Mucosa of rectum (tissue), 2 donors: Measurements from ENCODE around the gene ZNF821.
"Not testable (repeated sequence)": the region's sequence is repeated elsewhere in the genome, so short reads cannot be mapped to it uniquely, and the experiment has no call there.

Experiments
- H3K27ac ChIP-seq, 2 donors: one replicate each; pipeline ENCODE4 v1.7.0; 2013; ENCODE audit warnings: inconsistent platforms in 2 of 2, low read depth in 2 of 2, low read length in 2 of 2
- H3K27me3 ChIP-seq, 2 donors: one replicate each; pipeline ENCODE4 v1.7.0; 2013; ENCODE audit warnings: low read length in 2 of 2; ENCODE audit not compliant: control insufficient read depth in 2 of 2, insufficient read depth in 2 of 2
- H3K36me3 ChIP-seq, 2 donors: one replicate each; pipeline ENCODE4 v1.7.0; 2013; ENCODE audit warnings: low read length in 2 of 2; ENCODE audit not compliant: control insufficient read depth in 2 of 2, insufficient read depth in 2 of 2
- H3K4me1 ChIP-seq, 2 donors: one replicate each; pipeline ENCODE4 v1.7.0; 2013; ENCODE audit warnings: low read length in 2 of 2, mild to moderate bottlenecking in 1 of 2; ENCODE audit not compliant: control insufficient read depth in 2 of 2, insufficient read depth in 2 of 2
- H3K4me3 ChIP-seq, 2 donors: one replicate each; pipeline ENCODE4 v1.7.0; 2013; ENCODE audit warnings: low read length in 2 of 2
- H3K9ac ChIP-seq, 2 donors: one replicate each; pipeline ENCODE4 v1.7.0; 2013; ENCODE audit warnings: low read length in 2 of 2, low read depth in 1 of 2, mild to moderate bottlenecking in 1 of 2
- H3K9me3 ChIP-seq, 2 donors: one replicate each; pipeline ENCODE4 v1.7.0; 2013; ENCODE audit warnings: low read length in 2 of 2; ENCODE audit not compliant: control insufficient read depth in 2 of 2
- donor health status: healthy.
- donor health status: Normal muscosa, but diverticular disease.

Gene ZNF821

DNA sequence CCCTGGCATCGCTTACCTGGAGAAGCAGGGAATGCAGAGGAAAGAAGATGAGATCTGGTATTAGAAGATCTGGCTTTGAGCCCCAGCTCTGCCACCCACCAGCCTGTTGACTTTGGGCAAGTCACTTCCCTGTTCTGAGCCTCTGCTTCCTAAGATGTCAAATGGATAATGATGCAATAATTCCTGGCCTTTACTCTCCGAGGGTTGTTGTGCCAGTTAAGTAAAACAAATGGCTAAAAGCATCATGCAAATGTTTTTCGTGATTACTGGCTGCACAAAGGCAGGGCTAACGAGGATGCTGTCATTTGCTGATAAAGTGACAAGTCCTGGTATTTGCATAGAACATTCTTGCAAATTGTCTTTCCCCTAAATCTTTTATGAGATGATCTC is 1.3 kb upstream of the ZNF821 start:
- no peaks in the 10 kb centered on the region for H3K27me3 ChIP-seq
- peaks cover 0 to 1% of the 10 kb centered on the region in 2 donors for H3K36me3 ChIP-seq
- H3K4me1 ChIP-seq, result peaks cover 8 to 22% of the 10 kb centered on the region in 2 donors
- peak overlapping the region in 1 of 2 donors; percentile 36 for H3K27ac ChIP-seq
- peak overlapping the region; percentile 27 to 35 for H3K4me3 ChIP-seq
- H3K9ac ChIP-seq, result no peak overlapping the region
- no peaks in the 10 kb centered on the region for H3K9me3 ChIP-seq

DNA sequence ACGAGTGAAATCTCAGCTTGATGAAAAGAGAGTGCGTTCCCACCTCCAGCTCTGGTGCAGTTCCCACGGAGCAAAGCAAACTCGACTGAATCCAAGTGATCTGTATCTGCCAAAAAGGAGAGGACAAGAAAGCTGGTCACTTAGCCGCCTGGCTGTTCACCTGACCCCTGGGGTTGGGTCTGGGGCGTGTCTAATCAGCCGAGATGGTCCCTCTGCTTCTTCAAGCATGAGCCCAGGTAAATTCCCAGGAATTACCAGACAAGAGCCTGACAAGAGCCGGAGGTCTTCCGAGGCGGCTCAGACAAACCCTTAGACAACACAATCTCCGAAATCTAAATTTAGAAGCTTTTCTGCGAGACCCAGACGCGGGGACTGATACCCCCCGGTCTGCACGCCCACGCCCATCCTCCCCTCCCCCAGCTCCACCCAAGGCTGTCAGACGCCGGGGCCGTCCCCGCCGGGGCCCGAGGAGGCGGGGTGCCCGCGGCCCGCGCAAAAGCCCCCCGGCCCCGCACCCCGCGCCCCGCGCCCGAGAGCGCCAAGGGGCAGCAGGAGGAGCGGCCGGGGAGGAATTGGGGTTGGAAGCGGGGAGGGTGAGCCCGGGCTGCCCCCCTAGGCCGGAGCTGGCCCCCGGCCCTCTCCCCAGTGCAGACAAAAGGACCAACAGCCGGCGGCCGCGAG is 674 bp downstream of the ZNF821 start:
- no peaks in the 10 kb centered on the region for H3K9me3 ChIP-seq
- H3K4me3 ChIP-seq, result peak overlapping the region; percentile 75 to 86
- peak overlapping the region; percentile 83 to 85 for H3K27ac ChIP-seq
- H3K4me1 ChIP-seq, result peaks cover 8 to 15% of the 10 kb centered on the region in 2 donors
- H3K9ac ChIP-seq, result peak overlapping the region; percentile 83 to 88
- peaks cover 8 to 14% of the 10 kb centered on the region in 2 donors for H3K36me3 ChIP-seq
- no peaks in the 10 kb centered on the region for H3K27me3 ChIP-seq

DNA sequence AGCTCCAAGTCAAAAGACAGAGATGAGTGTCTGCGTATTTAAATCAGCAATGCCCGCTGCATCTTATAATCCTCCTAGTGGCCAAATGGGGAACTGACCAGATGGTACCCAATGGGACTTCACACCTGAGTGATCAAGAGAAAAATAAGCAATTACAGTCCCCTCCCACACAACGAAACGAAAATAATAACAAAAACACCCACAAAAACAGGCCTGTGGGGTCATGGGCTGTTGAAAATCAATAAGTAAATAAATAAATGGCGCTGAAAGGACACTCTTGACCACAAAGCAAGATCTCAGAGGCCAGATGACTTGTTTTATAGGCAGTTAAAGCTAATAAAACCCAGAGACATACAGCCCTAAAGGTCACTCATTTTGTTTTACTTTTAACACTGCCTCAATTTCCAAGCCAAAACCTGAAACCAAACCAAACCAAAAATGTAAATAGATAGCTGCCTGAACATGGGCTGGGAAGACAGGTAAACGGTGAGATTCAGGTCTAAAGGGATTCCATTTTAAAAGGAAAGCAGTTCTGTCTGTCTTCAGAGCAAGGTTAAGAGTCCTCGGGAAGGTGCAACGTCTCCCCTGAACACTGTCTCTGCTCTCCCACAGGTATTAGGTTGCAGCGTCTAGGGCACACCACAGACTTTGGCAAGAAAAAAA is 1.3 kb downstream of the ZNF821 start:
- peaks cover 8 to 14% of the 10 kb centered on the region in 2 donors for H3K36me3 ChIP-seq
- peak overlapping the region; percentile 67 to 75 for H3K4me3 ChIP-seq
- H3K4me1 ChIP-seq, result peaks cover 8 to 15% of the 10 kb centered on the region in 2 donors
- H3K27ac ChIP-seq, result peak overlapping the region; percentile 83 to 85
- H3K27me3 ChIP-seq, result no peaks in the 10 kb centered on the region
- no peaks in the 10 kb centered on the region for H3K9me3 ChIP-seq
- peak overlapping the region; percentile 27 to 88 for H3K9ac ChIP-seq

DNA sequence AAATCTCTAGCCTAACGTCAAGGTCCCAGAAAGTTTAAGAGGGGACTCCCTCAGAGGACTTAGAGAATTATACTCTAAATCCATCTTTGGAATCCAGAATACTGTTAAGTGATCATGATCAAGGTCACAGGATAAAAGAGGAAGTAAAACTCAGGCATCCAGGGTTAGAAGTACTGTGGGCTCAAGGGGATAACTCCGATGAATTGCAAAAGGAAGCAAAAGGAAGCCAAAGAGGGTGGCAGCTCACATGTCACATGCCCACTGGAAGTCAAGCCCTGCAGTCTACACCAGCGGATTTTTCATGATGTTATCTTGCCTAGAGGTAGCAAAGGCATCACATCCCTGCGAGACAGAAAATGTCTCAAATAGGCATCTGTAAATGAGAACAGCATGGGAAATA is 3.8 kb downstream of the ZNF821 start:
- Histone ChIP-seq H3K27ac (no peak overlapping the region), H3K4me3 (no peak overlapping the region)

DNA sequence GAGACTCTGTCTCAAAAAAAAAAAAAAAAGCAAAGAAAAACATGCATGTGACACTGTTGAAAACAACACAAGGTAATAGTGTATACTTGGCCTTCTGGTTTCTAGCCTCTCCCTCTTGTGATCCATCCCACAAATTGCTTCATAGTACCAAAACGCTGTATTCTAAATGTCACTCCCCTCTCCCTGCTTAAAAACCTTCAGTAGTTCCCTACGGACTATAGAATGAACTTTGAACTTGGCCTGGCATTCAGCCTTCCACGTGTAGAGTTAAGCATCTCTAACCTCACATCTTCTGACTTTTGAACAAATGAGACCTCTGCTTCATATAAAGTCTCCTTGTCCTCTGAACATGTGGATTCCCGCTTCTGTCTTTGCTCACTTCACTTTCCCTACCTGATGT is 5.1 kb downstream of the ZNF821 start:
- no peak overlapping the region for H3K9ac ChIP-seq
- H3K27me3 ChIP-seq, result no peaks in the 10 kb centered on the region
- H3K27ac ChIP-seq, result no peak overlapping the region
- peaks cover 5 to 9% of the 10 kb centered on the region in 2 donors for H3K4me1 ChIP-seq
- H3K36me3 ChIP-seq, result peaks cover 8 to 21% of the 10 kb centered on the region in 2 donors
- no peak overlapping the region for H3K4me3 ChIP-seq
- no peaks in the 10 kb centered on the region for H3K9me3 ChIP-seq

More for the DNA sequence above, 3.8 kb downstream of the ZNF821 start:
- no peaks in the 10 kb centered on the region for H3K27me3 ChIP-seq
- no peaks in the 10 kb centered on the region for H3K9me3 ChIP-seq
- H3K9ac ChIP-seq, result no peak overlapping the region
- peaks cover 8 to 21% of the 10 kb centered on the region in 2 donors for H3K36me3 ChIP-seq
- H3K4me1 ChIP-seq, result peaks cover 8 to 15% of the 10 kb centered on the region in 2 donors

DNA sequence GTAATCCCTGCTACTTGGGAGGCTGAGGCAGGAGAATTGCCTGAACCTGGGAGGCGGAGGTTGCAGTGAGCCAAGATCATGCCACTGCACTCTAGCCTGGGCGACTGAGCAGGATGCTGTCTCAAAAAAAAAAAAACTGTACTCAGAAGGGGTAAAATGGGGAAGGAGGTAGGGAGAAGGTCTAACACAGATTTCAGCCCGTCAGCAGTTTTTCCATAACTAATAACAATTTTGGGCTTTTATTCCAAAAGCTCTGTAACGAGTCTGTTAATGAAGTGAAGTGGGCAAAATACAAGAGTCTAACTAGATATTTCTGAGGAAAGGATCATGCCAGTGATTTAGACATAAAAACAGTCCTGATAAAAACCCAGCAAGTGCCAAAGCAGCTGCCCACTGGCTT is 10.8 kb downstream of the ZNF821 start:
- H3K4me3 ChIP-seq, result no peak overlapping the region
- no peaks in the 10 kb centered on the region for H3K27me3 ChIP-seq
- no peak overlapping the region for H3K27ac ChIP-seq
- H3K9me3 ChIP-seq, result no peaks in the 10 kb centered on the region
- H3K36me3 ChIP-seq, result peaks cover 0 to 8% of the 10 kb centered on the region in 2 donors
- H3K4me1 ChIP-seq, result no peaks in the 10 kb centered on the region
- no peak overlapping the region for H3K9ac ChIP-seq

DNA sequence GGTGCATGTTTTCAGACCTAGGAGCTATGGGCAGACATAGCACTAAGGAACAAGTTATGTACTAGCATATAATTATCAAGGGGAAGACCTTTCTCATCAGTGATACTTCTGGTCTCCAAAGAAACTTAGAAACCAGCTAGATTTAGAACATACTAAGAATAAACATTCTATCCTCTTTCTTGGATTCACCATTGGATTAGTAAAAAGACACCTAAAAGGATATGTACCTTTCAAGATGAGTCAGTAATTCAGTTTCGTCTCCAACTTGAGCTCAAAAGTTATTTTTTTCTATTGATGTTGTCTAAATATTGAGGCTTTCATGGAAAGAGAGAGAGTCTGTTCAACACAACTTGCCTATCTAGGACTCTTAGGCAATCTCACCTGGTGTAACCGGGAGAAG is 13.2 kb downstream of the ZNF821 start:
- Histone ChIP-seq H3K36me3 (peaks cover 3 to 9% of the 10 kb centered on the region in 2 donors), H3K27ac (no peak overlapping the region), H3K9ac (no peak overlapping the region), H3K9me3 (no peaks in the 10 kb centered on the region), H3K27me3 (no peaks in the 10 kb centered on the region), H3K4me3 (no peak overlapping the region), H3K4me1 (no peaks in the 10 kb centered on the region)

DNA sequence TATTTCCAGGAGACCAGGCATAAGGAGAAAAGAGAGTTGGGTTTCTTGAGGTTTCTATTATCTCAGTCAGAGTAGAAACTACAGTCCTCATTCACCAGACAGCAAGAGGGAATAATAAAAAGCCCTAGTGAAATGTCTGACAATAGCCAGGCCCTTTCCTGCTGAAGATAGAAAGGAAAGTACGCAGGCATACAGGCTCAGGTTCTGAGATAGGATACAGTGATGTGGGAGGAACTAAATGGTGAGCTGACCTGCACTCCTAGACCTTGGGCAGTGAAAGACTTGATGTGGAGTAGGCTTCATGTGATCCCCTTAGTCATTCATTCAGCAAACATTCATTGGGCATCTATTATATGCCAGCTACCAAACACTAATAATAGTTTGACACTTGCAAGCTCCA is 14.9 kb downstream of the ZNF821 start:
- no peak overlapping the region for H3K9ac ChIP-seq
- no peaks in the 10 kb centered on the region for H3K4me1 ChIP-seq
- no peaks in the 10 kb centered on the region for H3K9me3 ChIP-seq
- H3K27ac ChIP-seq, result no peak overlapping the region
- peaks cover 11 to 17% of the 10 kb centered on the region in 2 donors for H3K36me3 ChIP-seq
- no peak overlapping the region for H3K4me3 ChIP-seq
- no peaks in the 10 kb centered on the region for H3K27me3 ChIP-seq

DNA sequence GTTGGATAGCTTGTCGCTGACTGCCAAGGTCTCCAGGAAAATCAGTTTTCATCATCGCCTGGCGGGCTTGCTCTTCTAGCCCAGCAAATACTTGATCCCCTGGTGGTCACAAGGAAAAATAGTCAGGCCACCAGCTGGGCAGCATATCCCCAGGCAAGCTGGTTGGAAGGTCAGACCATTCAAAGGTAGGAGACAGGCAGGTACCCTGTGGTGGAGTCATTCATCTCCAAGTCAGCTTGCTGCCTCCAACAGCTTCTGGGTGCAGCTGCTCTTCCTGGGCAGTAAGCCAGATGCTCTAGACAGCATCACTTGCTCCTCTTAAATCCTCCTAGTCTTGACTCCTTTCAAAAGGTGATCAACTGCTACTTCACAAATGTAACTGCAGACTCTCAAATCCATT is 16.0 kb downstream of the ZNF821 start:
- H3K27ac ChIP-seq, result no peak overlapping the region
- H3K9me3 ChIP-seq, result no peaks in the 10 kb centered on the region
- peaks cover 11 to 22% of the 10 kb centered on the region in 2 donors for H3K36me3 ChIP-seq
- H3K4me1 ChIP-seq, result no peaks in the 10 kb centered on the region
- H3K4me3 ChIP-seq, result no peak overlapping the region
- H3K9ac ChIP-seq, result no peak overlapping the region
- no peaks in the 10 kb centered on the region for H3K27me3 ChIP-seq

DNA sequence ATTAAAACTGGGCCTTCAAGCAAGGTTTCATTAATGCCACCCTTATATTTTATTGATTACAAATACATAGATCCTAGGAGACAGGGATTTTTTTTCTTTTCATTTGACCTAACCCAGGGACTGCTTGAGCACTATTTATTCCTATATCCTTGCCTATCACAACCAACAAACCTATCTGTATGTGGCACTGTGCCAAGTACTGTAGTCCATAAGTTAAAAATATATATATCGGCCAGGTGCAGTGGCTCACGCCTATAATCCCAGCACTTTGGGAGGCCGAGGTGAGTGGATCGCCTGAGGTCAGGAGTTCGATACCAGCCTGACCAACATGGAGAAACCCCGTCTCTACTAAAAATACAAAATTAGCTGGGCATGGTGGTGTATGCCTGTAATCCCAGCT is 16.8 kb downstream of the ZNF821 start:
- peaks cover 15 to 22% of the 10 kb centered on the region in 2 donors for H3K36me3 ChIP-seq
- H3K9ac ChIP-seq, result not testable (repeated sequence)

More for the DNA sequence above, 16.8 kb downstream of the ZNF821 start:
- not testable (repeated sequence) for H3K27me3 ChIP-seq, H3K27ac ChIP-seq, H3K9me3 ChIP-seq, H3K4me1 ChIP-seq, H3K4me3 ChIP-seq
